Parathyroid adenoma (tissue), 2 donors: ENCODE results near the gene RAB4B.

Source experiments
- H2AFZ ChIP-seq: fragments of 300-600 bp; sonication (generic); one replicate; pipeline ENCODE4 v1.7.0; 2017; ENCODE audit warnings: antibody characterized with exemption, mild to moderate bottlenecking
- H3K27ac ChIP-seq: fragments of 300-600 bp; sonication (generic); one replicate; pipeline ENCODE4 v1.7.0; 2017
- H3K27me3 ChIP-seq: fragments of 300-600 bp; sonication (generic); one replicate; pipeline ENCODE4 v1.7.0; 2017; ENCODE audit warnings: low read length; ENCODE audit not compliant: control insufficient read depth, insufficient read depth
- H3K36me3 ChIP-seq: fragments of 300-600 bp; sonication (generic); one replicate; pipeline ENCODE4 v1.7.0; 2017; ENCODE audit warnings: low read length; ENCODE audit not compliant: control insufficient read depth, insufficient read depth
- H3K4me1 ChIP-seq: fragments of 300-600 bp; sonication (generic); one replicate; pipeline ENCODE4 v1.7.0; 2017; ENCODE audit warnings: control low read depth
- H3K4me2 ChIP-seq: fragments of 300-600 bp; sonication (generic); one replicate; pipeline ENCODE4 v1.7.0; 2017; ENCODE audit warnings: low read length
- H3K4me3 ChIP-seq: fragments of 300-600 bp; sonication (generic); one replicate; pipeline ENCODE4 v1.7.0; 2017; ENCODE audit warnings: low read depth, low read length
- H3K79me2 ChIP-seq: fragments of 300-600 bp; sonication (generic); one replicate; pipeline ENCODE4 v1.7.0; 2017; ENCODE audit warnings: control low read depth
- H3K9ac ChIP-seq: fragments of 300-600 bp; sonication (generic); one replicate; pipeline ENCODE4 v1.7.0; 2017; ENCODE audit warnings: mild to moderate bottlenecking
- H3K9me3 ChIP-seq: fragments of 300-600 bp; sonication (generic); one replicate; pipeline ENCODE4 v1.7.0; 2017; ENCODE audit warnings: low read length; ENCODE audit not compliant: control insufficient read depth
- TF ChIP-seq, protein P1 (sequence below): fragments of 300-600 bp; sonication (generic); IDR thresholded peaks from one replicate; pipeline ENCODE4 v1.7.0; 2017; ENCODE audit warnings: antibody characterized with exemption, mild to moderate bottlenecking
- donor health status: primary hyperparathyroidism.

The RAB4B gene

DNA sequence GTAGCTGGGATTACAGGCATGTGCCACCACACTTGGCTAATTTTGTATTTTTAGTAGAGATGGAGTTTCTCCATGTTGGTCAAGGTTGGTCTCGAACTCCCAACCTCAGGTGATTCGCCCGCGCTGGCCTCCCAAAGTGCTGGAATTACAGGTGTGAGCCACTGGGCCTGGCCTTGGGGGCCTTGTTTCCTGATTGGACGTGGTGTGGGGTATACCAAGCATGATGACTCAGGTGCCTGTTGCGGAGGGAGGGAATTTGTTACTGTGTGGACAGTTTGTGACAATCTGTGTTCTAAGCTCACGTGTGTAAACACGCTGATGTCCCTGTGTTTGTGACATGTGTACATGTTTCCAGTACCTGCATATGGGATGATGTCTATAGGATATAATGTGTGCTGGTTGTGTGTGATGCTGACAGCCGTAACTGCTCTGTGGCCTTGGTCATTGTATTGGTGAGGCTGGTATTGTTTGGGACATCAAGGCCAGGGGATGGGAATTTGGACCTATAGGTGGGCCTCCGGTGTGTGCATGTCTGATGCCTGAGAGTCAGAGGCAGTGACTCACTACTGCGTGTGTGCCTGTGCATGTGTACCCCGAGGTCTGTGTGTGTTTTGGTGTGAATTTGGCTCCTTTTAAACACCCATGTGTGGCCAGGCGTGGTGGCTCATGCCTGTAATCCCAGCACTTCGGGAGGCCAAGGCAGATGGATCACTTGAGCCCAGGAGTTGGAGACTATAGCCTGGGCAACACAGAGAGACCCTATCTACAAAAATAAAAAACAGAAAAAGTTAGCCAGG, 19.3 kb downstream of the RAB4B start:
- Histone ChIP-seq H3K4me3 (no peak overlapping the region), H3K9ac (no peak overlapping the region), H3K79me2 (peaks cover 8% of the 10 kb centered on the region), H3K36me3 (no peaks in the 10 kb centered on the region), H3K27me3 (no peaks in the 10 kb centered on the region), H3K27ac (peak overlapping the region; percentile 84), H3K9me3 (no peaks in the 10 kb centered on the region), H3K4me1 (peaks cover 12% of the 10 kb centered on the region), H2AFZ (peak overlapping the region; percentile 89), H3K4me2 (no peak overlapping the region)
- TF ChIP-seq, protein P1, sequence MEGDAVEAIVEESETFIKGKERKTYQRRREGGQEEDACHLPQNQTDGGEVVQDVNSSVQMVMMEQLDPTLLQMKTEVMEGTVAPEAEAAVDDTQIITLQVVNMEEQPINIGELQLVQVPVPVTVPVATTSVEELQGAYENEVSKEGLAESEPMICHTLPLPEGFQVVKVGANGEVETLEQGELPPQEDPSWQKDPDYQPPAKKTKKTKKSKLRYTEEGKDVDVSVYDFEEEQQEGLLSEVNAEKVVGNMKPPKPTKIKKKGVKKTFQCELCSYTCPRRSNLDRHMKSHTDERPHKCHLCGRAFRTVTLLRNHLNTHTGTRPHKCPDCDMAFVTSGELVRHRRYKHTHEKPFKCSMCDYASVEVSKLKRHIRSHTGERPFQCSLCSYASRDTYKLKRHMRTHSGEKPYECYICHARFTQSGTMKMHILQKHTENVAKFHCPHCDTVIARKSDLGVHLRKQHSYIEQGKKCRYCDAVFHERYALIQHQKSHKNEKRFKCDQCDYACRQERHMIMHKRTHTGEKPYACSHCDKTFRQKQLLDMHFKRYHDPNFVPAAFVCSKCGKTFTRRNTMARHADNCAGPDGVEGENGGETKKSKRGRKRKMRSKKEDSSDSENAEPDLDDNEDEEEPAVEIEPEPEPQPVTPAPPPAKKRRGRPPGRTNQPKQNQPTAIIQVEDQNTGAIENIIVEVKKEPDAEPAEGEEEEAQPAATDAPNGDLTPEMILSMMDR = no peak

DNA sequence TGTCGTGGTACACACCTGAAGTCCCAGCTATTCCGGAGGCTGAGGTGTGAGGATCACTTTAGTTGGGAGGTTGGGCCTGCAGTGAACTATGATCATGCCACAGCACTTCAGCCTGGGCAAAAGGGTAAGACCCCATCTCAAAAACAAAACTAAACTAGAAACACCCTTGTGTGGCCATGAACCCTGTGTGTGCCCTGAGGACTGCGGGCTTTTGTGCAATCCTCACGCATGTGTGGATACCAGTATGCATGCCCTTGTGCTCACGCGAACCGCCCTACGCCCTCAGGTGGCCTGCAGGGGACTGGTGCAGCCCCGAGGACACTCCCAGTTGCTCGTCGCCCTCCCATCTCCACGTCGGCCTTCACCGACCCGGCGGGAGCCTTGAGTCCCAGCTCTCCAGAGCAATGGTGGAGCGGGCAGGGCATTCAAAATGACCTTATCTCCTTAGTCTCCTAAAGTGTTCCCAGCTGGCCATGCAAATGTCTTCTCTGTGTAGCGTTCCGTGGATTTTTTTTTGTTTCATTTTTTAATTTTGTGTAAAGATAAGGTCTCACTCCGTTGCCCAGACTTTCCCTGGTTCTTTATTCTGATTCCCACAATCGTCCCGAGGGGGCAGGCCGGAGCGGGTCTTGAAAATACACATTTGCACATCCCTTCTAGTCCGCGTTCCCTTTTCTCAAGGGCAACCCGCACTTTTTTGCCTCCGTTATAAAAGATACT, 20.1 kb downstream of the RAB4B start:
- peak overlapping the region; percentile 84 for H3K27ac ChIP-seq
- TF ChIP-seq, protein P1 = peak; percentile 28
- no peaks in the 10 kb centered on the region for H3K9me3 ChIP-seq
- H3K4me1 ChIP-seq = peaks cover 18% of the 10 kb centered on the region
- H3K36me3 ChIP-seq = no peaks in the 10 kb centered on the region
- H3K9ac ChIP-seq = no peak overlapping the region
- peak overlapping the region; percentile 48 for H3K4me2 ChIP-seq
- H3K79me2 ChIP-seq = peaks cover 8% of the 10 kb centered on the region
- peak overlapping the region; percentile 61 for H3K4me3 ChIP-seq
- peak overlapping the region; percentile 89 for H2AFZ ChIP-seq
- H3K27me3 ChIP-seq = no peaks in the 10 kb centered on the region

DNA sequence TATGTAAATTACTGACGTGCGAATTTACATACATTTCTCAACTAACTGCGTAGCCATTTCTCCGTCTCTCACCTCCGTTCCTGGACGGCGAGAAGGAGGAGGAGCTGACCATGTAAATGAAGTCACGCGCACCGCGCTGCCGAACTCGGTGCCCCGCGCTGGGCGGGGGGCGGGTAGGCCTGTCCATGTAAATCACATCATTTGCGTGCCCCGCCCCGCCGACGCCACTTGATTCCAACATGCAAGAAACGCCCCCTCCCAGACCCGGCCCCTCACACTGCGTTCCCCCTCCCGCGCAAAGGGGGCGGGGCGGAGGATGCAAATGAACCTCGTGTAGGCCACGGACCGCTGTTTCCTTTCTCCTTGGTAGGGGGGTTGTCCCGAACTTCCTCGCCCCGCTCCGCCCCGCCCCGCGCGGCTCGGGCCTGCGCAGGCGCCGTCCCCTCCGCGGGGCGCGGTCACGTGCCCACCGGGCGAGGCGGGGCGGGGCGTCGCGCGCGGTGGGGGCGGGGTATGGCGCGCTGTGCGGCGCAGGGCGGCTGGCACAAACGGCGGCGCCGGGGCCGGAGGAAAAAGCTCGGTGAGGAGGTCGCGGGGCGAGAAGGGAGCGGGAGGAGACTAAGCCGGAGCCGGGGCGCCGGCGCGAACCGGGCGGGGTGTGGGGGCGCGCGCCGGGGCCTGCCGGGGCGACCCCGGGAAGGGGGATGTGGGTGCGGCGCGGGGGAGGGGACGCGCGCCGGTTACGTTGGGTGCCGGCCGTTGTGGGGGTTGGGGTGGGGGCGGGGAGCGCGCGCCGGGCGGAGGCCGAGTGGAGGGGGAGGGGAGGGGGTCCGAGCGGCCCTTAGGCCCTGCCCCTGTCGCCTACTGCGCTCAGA, 20.9 kb downstream of the RAB4B start, which contains the start of gene EGLN2:
Gene EGLN2, plus strand, starts transcription at position 509 of the 875 bp plus-strand sequence. CDS start 1,382 bp downstream, outside the sequence.
- Histone ChIP-seq H3K36me3 (no peaks in the 10 kb centered on the region), H3K27ac (peak within 1 kb of the TSS; percentile 84), H3K79me2 (peaks cover 8% of the 10 kb centered on the region), H3K4me2 (peak within 1 kb of the TSS; percentile 67), H3K9ac (peak within 1 kb of the TSS; percentile 80), H2AFZ (peak within 1 kb of the TSS; percentile 89), H3K4me3 (peak within 1 kb of the TSS; percentile 63), H3K4me1 (peaks cover 26% of the 10 kb centered on the region), H3K9me3 (no peaks in the 10 kb centered on the region), H3K27me3 (no peaks in the 10 kb centered on the region)
- TF ChIP-seq, protein P1 = no peak

DNA sequence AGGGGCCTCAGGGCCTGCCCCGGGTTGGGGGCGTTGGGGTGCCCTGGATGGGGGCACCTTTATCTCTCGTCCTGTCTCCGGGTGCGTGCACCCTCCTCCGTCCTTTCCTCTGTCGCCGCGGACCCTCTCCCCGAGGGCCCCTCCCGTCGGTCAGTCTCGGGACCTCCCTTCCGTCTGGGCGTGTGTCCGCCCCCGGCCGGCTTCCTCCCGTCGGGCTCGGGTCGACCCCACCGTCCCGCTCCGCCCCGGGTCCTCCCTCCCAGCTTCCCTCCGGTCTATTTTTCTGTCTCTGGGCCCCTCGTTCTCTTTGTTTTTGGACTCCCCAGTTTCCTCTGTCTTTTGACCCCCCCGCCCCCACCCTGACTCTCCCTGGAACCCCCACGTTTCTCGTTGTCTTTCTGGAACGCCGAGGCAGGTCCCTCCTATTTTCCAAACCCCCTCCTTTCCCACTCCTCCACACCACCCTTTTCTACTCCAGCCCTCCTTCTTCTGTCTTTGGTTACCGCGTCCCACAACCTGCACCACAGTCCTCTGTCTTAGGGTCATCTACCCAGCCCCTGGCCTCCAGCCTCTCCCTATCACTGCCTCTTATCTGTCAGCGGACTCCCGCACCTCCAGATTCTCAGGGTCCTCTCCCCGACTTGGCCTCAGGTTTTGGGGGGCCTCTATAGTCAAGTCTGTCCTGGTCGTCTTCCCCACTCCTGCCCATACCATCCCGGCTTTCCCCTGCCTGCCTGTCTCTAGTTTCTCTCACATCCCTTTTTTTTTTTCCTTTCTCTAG, 21.7 kb downstream of the RAB4B start:
- TF ChIP-seq, protein P1 = no peak
- Histone ChIP-seq H3K4me3 (peak overlapping the region; percentile 63), H3K4me2 (peak overlapping the region; percentile 67), H3K36me3 (no peaks in the 10 kb centered on the region), H3K79me2 (peaks cover 8% of the 10 kb centered on the region), H2AFZ (peak overlapping the region; percentile 53), H3K4me1 (peaks cover 32% of the 10 kb centered on the region), H3K9ac (peak overlapping the region; percentile 80), H3K27ac (peak overlapping the region; percentile 68), H3K27me3 (no peaks in the 10 kb centered on the region), H3K9me3 (no peaks in the 10 kb centered on the region)
